ENCODE results near the gene MRAP2. TPM values are rescaled to one million over a fixed set of nuclear protein-coding genes. Genes with fewer than 3 reads are reported as not detected.

Gene MRAP2
- total RNA-seq, 4 donors from 2014 or later: 0.33 to 1.5 (median 0.50) TPM; not detected in 1

DNA sequence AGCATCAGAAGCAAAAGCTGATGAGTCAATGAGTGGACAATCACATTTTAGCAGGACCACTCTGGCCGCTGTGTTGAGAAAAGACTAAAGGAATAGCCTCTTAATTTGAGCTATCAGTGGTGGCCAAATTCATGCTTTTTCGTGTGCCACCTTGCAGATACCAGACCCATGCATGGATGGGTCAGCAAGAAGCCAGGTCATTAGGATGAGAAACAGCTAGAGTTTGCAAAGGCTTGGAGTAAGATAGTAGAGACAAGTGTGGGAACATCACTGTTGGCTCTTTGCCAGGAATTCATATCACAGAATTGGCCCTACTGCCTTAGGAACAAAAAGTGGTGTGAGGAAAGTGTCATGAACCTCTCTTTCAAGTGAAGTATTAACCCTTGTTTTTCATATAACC, 25.5 kb downstream of the MRAP2 start:
- no peak overlapping the region for H3K27ac ChIP-seq
- no peak for TF ChIP-seq POLR2A (IDR thresholded peaks at IDR 0.05)
- TF ChIP-seq, protein P1, sequence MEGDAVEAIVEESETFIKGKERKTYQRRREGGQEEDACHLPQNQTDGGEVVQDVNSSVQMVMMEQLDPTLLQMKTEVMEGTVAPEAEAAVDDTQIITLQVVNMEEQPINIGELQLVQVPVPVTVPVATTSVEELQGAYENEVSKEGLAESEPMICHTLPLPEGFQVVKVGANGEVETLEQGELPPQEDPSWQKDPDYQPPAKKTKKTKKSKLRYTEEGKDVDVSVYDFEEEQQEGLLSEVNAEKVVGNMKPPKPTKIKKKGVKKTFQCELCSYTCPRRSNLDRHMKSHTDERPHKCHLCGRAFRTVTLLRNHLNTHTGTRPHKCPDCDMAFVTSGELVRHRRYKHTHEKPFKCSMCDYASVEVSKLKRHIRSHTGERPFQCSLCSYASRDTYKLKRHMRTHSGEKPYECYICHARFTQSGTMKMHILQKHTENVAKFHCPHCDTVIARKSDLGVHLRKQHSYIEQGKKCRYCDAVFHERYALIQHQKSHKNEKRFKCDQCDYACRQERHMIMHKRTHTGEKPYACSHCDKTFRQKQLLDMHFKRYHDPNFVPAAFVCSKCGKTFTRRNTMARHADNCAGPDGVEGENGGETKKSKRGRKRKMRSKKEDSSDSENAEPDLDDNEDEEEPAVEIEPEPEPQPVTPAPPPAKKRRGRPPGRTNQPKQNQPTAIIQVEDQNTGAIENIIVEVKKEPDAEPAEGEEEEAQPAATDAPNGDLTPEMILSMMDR (IDR thresholded peaks at IDR 0.05): no peak
- intact Hi-C loops (cut with DNase I): no loop called here
- no peaks in the 10 kb centered on the region for H3K27me3 ChIP-seq
- no peaks in the 10 kb centered on the region for H3K4me1 ChIP-seq
- 90 to 96% methylated on average over 2 of the region's 2 CpGs for WGBS, 2 donors
- no peak for DNase-seq
- no peak overlapping the region for H3K4me3 ChIP-seq (replicated peaks in 1 of 3)
- H3K9me3 ChIP-seq: no peaks in the 10 kb centered on the region
- H3K36me3 ChIP-seq: no peaks in the 10 kb centered on the region

DNA sequence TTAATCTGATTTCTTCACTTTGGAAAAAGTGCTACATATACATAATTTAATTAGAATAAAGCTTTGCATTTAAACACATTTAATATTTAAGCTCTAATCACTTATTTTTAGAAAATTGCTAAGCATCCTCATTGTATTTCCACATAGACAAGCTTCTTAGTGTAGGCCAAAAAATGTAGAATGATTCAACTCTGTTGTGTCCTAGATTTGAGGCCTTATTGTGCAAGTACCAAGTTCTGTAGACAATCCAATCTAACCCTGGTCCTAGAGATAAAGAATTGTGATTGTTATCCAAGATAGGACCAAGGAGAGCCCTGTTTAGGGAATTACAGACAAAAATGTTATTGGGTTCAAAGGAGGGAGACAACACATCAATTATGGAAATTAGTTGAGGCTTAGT, 27.6 kb downstream of the MRAP2 start:
- H3K4me3 ChIP-seq (replicated peaks in 1 of 3): no peak overlapping the region
- DNase-seq: no peak
- no peak for TF ChIP-seq POLR2A (IDR thresholded peaks at IDR 0.05)
- TF ChIP-seq, protein P1 (IDR thresholded peaks at IDR 0.05): no peak
- H3K4me1 ChIP-seq: no peaks in the 10 kb centered on the region
- H3K36me3 ChIP-seq: no peaks in the 10 kb centered on the region
- H3K27me3 ChIP-seq: no peaks in the 10 kb centered on the region
- intact Hi-C loops (cut with DNase I): no loop called here
- no peak overlapping the region for H3K27ac ChIP-seq
- H3K9me3 ChIP-seq: no peaks in the 10 kb centered on the region

DNA sequence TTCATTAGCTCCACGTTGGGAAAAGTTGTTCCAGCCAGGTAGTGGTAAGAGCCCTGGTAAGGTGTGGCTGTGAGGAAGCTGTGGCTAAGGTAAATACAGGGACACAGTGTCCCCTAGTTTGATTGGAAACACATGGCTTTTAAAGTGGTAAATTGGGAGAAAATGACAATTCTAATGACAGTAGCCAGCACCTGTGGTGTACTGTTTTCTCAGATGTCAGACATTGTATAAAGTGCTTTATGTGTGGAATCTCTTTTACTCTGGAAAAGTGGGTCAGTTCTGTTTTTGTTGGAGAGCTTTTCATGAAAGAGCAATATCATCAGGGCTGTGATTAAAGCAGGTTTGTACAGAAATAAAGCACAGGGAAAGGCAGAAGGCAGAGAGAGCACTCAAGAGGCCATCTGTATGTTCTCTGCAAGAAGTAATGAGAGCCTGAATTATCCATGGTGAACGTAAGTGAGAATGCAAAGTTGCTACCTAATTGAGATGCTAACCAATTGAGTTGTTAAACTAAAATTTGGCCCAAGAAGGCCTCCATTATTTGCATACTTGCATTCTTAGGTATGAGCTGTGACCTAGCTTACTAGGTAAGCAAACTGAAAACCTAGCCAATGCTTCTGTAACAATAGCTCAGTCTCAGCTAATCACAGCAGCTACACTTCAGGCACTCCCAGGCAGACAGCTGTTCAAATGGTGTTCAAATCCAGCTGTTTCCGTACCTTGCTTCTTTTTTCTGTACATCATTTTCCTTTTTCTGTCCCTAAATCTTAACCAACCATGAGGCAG, 28.2 kb downstream of the MRAP2 start:
- no peaks in the 10 kb centered on the region for H3K27me3 ChIP-seq
- no peak overlapping the region for H3K4me3 ChIP-seq (replicated peaks in 1 of 3)
- no peak for TF ChIP-seq POLR2A (IDR thresholded peaks at IDR 0.05)
- TF ChIP-seq, protein P1 (IDR thresholded peaks at IDR 0.05): no peak
- DNase-seq: no peak
- no peak overlapping the region for H3K27ac ChIP-seq
- intact Hi-C loops (cut with DNase I): no loop called here
- 47 to 52% methylated on average over 3 of the region's 3 CpGs for whole genome bisulfite sequencing, 2 donors
- H3K36me3 ChIP-seq: no peaks in the 10 kb centered on the region
- no peaks in the 10 kb centered on the region for H3K4me1 ChIP-seq
- H3K9me3 ChIP-seq: no peaks in the 10 kb centered on the region

DNA sequence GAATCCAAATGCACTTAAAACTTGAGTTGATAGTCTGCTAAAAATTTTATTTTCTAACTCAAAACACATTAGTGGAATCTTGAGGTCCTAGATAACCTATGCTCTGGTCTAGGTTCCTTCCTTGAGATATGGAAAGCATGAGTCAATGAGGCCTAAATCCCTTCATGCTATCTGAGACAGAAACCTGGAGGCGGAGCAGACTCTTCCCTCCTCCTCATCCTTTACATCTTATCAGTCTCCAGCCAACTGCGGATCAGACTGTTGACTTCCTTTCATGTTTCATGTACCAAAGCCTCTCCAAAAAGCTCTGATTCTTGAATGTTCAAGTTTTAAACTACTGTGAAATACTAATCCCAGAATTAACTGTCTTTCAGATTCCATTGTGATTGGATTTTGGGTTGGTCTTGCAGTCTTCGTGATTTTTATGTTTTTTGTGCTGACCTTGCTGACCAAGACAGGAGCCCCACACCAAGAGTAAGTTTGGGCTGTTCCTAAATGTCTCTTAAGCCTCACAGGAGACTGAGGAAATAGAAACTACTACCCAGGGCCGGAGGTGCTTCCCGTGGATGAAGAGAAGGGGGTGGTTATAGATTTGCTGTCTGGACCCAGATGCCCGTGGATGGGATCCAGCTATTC, 29.1 kb downstream of the MRAP2 start:
- H3K36me3 ChIP-seq: no peaks in the 10 kb centered on the region
- TF ChIP-seq, protein P1 (IDR thresholded peaks at IDR 0.05): no peak
- no peak for TF ChIP-seq POLR2A (IDR thresholded peaks at IDR 0.05)
- H3K9me3 ChIP-seq: no peaks in the 10 kb centered on the region
- DNase-seq: no peak
- H3K27me3 ChIP-seq: no peaks in the 10 kb centered on the region
- 78 to 87% methylated on average over 6 of the region's 6 CpGs for WGBS, 2 donors
- H3K4me3 ChIP-seq (replicated peaks in 1 of 3): no peak overlapping the region
- H3K4me1 ChIP-seq: no peaks in the 10 kb centered on the region
- no peak overlapping the region for H3K27ac ChIP-seq
- intact Hi-C loops (cut with DNase I): no loop called here

DNA sequence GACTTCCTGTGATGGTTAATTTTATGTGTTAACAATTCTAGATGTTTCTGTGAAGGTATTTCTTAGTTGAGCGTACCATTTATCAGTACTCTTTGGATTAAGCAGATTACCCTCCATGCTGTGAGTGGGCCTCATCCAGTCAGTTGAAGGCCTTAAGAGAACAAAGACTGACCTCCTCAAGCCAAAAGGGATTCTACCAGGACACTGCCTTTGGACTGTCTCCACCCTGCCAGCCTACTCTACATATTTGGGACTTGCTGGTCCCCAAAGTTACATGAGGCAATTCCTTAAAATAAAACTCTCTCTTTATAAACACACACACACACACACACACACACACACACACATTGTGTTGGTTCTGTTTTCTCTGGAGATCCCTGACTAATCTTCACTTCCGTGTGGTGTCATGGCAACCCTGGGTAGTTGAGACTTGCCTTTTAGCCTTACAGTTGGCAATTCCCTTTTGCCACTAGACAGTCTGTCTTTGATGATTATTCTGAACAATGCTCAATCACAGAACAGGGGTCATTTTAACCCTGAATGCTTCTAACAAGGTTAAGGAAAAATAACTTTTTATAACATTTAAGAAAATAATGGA, 32.2 kb downstream of the MRAP2 start:
- intact Hi-C loops (cut with DNase I): no loop called here
- Histone ChIP-seq H3K27me3 (no peaks in the 10 kb centered on the region), H3K4me1 (no peaks in the 10 kb centered on the region), H3K9me3 (no peaks in the 10 kb centered on the region), H3K27ac (no peak overlapping the region), H3K4me3 (replicated peaks in 1 of 3) (no peak overlapping the region), H3K36me3 (no peaks in the 10 kb centered on the region)
- WGBS, 2 donors: 57 to 65% methylated on average over 2 of the region's 2 CpGs
- no peak for DNase-seq
- TF ChIP-seq, protein P1 (IDR thresholded peaks at IDR 0.05): no peak
- TF ChIP-seq POLR2A (IDR thresholded peaks at IDR 0.05): no peak
